Stimulated activated CD8-positive, alpha-beta memory T cell treated with anti-CD3 and anti-CD28 coated beads, Interleukin-7, amount 100 ng/mL, for 48 hours (primary cell): ENCODE measurements around the gene PPID.
"Not testable (repeated sequence)": the region's sequence is repeated elsewhere in the genome, so short reads cannot be mapped to it uniquely, and the experiment has no call there.

ENCODE experiments used
- DNase-seq, 2 donors: peaks; one replicate each; pipeline ENCODE4 v3.0.0-alpha.2; 2020; ENCODE audit warnings: low read depth in 1 of 2; ENCODE audit errors: extremely low read depth in 1 of 2

PPID gene

GRCh38 chr4:158669310-158669709, 53.9 kb downstream of the PPID start:
- no peak for DNase-seq

- DNase-seq, result no peak
Measured at GRCh38 chr4:158667651-158668198, 55.5 kb downstream of the PPID start.

- no peak for DNase-seq
Measured at GRCh38 chr4:158666892-158667291, 56.3 kb downstream of the PPID start.

GRCh38 chr4:158664806-158665205, 58.4 kb downstream of the PPID start:
- DNase-seq, result no peak

- DNase-seq, result not testable (repeated sequence)
Measured at GRCh38 chr4:158663707-158664625, 59.2 kb downstream of the PPID start.

- DNase-seq, result not testable (repeated sequence)
Measured at GRCh38 chr4:158663255-158663654, 59.9 kb downstream of the PPID start.
